ENCODE results near the gene GINS1.

Gene GINS1

DNA sequence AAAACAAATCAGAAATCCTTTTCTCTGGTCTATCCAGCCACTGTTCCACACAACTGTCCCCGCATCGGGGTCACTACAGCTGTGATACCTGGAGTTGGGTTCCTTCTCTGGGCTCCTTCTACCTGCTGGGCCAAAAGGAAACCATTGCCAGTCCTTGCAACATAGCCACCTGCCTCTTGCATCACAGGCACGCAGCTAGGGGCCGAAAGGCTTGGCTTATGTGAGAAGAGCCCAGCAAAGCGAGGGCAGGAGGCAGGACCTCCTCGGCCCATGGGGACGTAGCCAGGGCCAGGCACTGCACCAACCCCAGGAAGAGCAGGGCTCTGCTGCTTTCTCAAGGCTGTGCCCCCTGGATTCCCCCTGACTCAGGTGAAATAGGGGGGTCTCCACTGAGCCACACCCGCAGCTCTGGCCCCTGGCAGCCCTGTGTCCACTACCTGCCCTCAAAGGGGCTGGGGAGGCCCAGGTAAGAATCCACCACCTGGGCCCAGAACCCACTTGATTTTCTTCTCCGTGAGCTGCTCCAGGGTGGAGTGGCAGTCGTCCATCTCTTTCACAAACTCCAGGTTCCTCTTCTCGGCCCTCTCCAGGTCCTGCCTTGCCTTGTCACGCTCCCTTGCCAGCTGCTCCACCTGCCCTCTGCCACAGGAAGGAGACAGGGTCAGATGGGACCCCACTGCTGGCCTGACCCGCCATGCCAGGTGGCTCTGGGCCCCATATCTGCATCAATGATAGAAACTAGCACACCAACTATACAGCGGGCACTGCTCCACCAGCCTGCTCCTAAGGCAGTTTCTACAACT is 88.9 kb downstream of the GINS1 start:
- no peak for DNase-seq

DNA sequence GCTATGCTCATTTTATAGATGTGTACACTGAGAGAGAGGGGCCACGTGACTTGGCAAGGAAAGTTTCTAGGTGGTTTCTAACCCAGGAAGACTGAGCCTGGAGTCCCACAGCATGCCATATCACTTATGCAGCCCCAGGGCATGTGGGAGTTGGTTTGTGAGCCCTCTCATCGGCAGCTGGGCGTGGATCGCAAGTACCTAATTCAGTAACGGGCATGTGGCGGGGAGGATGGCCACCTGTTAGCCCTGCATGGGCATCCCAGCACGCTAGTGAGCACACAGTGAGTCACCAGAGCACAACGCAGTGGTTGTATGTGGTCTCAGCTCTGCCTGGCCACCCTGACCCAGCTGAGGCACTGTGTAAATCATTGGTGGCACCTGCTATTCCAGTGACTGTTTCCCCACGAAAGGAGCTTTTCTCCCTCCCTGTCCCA is 89.5 kb downstream of the GINS1 start:
- no peak for DNase-seq

DNA sequence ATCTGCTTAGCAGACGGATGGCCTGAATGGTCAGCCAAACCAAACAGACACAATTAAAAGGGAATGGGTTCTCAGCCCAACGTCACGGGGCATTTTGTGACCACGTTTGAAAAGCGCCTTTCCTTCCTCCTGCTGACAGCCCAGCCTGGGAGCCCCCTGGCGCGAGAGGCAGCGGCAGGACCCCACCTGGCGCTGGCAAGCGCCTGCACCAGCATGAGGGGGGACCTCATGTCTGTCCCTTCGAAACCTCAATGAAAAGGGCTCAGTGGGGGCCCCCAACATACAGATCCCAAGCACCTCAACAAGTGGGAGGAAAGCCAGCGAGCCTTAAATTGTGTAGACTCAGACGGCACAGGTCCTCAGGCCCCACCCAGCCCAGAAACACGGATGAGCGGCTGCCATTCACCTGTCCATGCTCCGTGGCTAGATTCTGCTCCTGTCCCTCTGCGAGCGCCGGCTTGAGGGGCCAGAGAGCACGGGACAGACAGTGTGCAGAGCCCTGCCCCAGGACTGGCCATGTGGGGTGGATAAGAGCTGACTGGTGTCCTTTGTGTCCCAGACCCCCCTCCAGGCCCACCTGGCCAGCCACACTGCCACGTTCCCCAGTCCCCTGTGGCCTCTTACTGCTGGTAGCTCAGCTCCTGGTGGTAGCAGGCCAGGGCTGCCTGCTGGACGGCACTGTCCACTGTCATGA is 90.3 kb downstream of the GINS1 start:
- no peak for DNase-seq
